ENCODE data around the gene NAXE. TPM values are rescaled to one million over a fixed set of nuclear protein-coding genes. Genes with fewer than 3 reads are reported as not detected.
A peak's percentile ranks its signal among the peaks of the same experiment; 100 is the strongest.
"Not testable (repeated sequence)": the region's sequence is repeated elsewhere in the genome, so short reads cannot be mapped to it uniquely, and the experiment has no call there.

NAXE gene
- total RNA-seq, 1 donor from 2014 or later, result 99.1 TPM

- Mint-ChIP-seq H3K4me3 (no peak overlapping the region), H3K9me3 (no peaks in the 10 kb centered on the region), H3K27me3 (ENCODE audit: low read depth) (peaks cover 88% of the 10 kb centered on the region), H3K4me1 (peaks cover 8% of the 10 kb centered on the region), H3K27ac (no peak overlapping the region), H3K36me3 (no peaks in the 10 kb centered on the region)
- peak; percentile 4 for TF ChIP-seq CTCF (IDR thresholded peaks at IDR 0.05; ENCODE audit: unreplicated experiment)
- DNase-seq (ENCODE audit: low spot score in 2 of 2, unreplicated experiment in 2 of 2), result no peak
Measured at GRCh38 chr1:156626079-156626438, 34.5 kb downstream of the NAXE start.

- Mint-ChIP-seq H3K9me3 (no peaks in the 10 kb centered on the region), H3K27me3 (ENCODE audit: low read depth) (peaks cover 89% of the 10 kb centered on the region), H3K36me3 (no peaks in the 10 kb centered on the region), H3K27ac (no peak overlapping the region), H3K4me1 (peaks cover 8% of the 10 kb centered on the region), H3K4me3 (no peak overlapping the region)
- TF ChIP-seq CTCF (IDR thresholded peaks at IDR 0.05; ENCODE audit: unreplicated experiment), result peak; percentile 70
- no peak for DNase-seq (ENCODE audit: low spot score in 2 of 2, unreplicated experiment in 2 of 2)
Measured at GRCh38 chr1:156627313-156627880, 35.8 kb downstream of the NAXE start.

- no peak for TF ChIP-seq CTCF (IDR thresholded peaks at IDR 0.05; ENCODE audit: unreplicated experiment)
- H3K36me3 Mint-ChIP-seq, result no peaks in the 10 kb centered on the region
- H3K4me3 Mint-ChIP-seq, result no peak overlapping the region
- H3K9me3 Mint-ChIP-seq, result no peaks in the 10 kb centered on the region
- H3K27me3 Mint-ChIP-seq (ENCODE audit: low read depth), result peaks cover 87% of the 10 kb centered on the region
- H3K4me1 Mint-ChIP-seq, result peaks cover 6% of the 10 kb centered on the region
- H3K27ac Mint-ChIP-seq, result no peak overlapping the region
- no peak for DNase-seq (ENCODE audit: low spot score in 2 of 2, unreplicated experiment in 2 of 2)
Measured at GRCh38 chr1:156629823-156630449, 38.4 kb downstream of the NAXE start.

- DNase-seq (ENCODE audit: low spot score in 2 of 2, unreplicated experiment in 2 of 2); H3K9me3 Mint-ChIP-seq: not testable (repeated sequence)
Measured at GRCh38 chr1:156631152-156631551, 39.6 kb downstream of the NAXE start.

GRCh38 chr1:156632355-156632754 is 40.8 kb downstream of the NAXE start:
- Mint-ChIP-seq H3K27ac (no peak overlapping the region), H3K4me1 (no peaks in the 10 kb centered on the region), H3K4me3 (no peak overlapping the region), H3K9me3 (no peaks in the 10 kb centered on the region), H3K27me3 (ENCODE audit: low read depth) (peaks cover 86% of the 10 kb centered on the region), H3K36me3 (no peaks in the 10 kb centered on the region)
- DNase-seq (ENCODE audit: low spot score in 2 of 2, unreplicated experiment in 2 of 2), result no peak
- no peak for TF ChIP-seq CTCF (IDR thresholded peaks at IDR 0.05; ENCODE audit: unreplicated experiment)

More at GRCh38 chr1:156631152-156631551, 39.6 kb downstream of the NAXE start:
- H3K27me3 Mint-ChIP-seq (ENCODE audit: low read depth), result peaks cover 87% of the 10 kb centered on the region
- H3K4me3 Mint-ChIP-seq, H3K4me1 Mint-ChIP-seq, H3K36me3 Mint-ChIP-seq, H3K27ac Mint-ChIP-seq: not testable (repeated sequence)

GRCh38 chr1:156638189-156638985 is 46.8 kb downstream of the NAXE start:
- Mint-ChIP-seq H3K27me3 (ENCODE audit: low read depth) (peaks cover 89% of the 10 kb centered on the region), H3K4me1 (peaks cover 18% of the 10 kb centered on the region), H3K27ac (no peak overlapping the region), H3K36me3 (no peaks in the 10 kb centered on the region), H3K4me3 (no peak overlapping the region), H3K9me3 (no peaks in the 10 kb centered on the region)
- no peak for TF ChIP-seq CTCF (IDR thresholded peaks at IDR 0.05; ENCODE audit: unreplicated experiment)
- no peak for DNase-seq (ENCODE audit: low spot score in 2 of 2, unreplicated experiment in 2 of 2)
